ENCODE data around the gene EQTN. TPM values are rescaled to one million over a fixed set of nuclear protein-coding genes. Genes with fewer than 3 reads are reported as not detected.
"Not testable (repeated sequence)": the region's sequence is repeated elsewhere in the genome, so short reads cannot be mapped to it uniquely, and the experiment has no call there.

Gene EQTN
- total RNA-seq, 4 donors from 2014 or later = 2.7 TPM; not detected in 3

GRCh38 chr9:27247756-27248155, 49.2 kb downstream of the EQTN start:
- Histone ChIP-seq H3K9me3 (no peaks in the 10 kb centered on the region), H3K4me1 (no peaks in the 10 kb centered on the region), H3K27me3 (no peaks in the 10 kb centered on the region), H3K4me3 (no peak overlapping the region), H3K36me3 (no peaks in the 10 kb centered on the region), H3K27ac (no peak overlapping the region)
- 17 to 22% methylated on average over 2 of the region's 2 CpGs for WGBS, 2 donors
- peak in 1 of 2 donors; percentile 28 for DNase-seq (ENCODE audit: low spot score in 2 of 2)
- TF ChIP-seq CTCF (IDR thresholded peaks at IDR 0.05) = peak in 4 of 5 experiments; percentile 9 to 40 (median 25)
- no peak for TF ChIP-seq EP300 (IDR thresholded peaks at IDR 0.05)
- TF ChIP-seq POLR2A (IDR thresholded peaks at IDR 0.05) = no peak

- not testable (repeated sequence) for H3K4me3 ChIP-seq; H3K4me1 ChIP-seq; H3K36me3 ChIP-seq; H3K27ac ChIP-seq; DNase-seq (ENCODE audit: low spot score in 2 of 2); H3K27me3 ChIP-seq
- WGBS, 2 donors = 83 to 89% methylated on average over 12 of the region's 12 CpGs
- peaks cover 0 to 37% (median 9%) of the 10 kb centered on the region in 4 donors for H3K9me3 ChIP-seq
Observed at GRCh38 chr9:27239648-27240047, 57.3 kb downstream of the EQTN start.

Other genes with a start within 250 kb of the EQTN start
- gene TEK, start 187.9 kb downstream of the EQTN start, total RNA-seq = 10 to 100 TPM in 3 of 4 donors, 1 to 10 TPM in 1; 9.8 to 20.0 (median 16.7) TPM
- not detected for gene IFNK, start 227.1 kb upstream of the EQTN start, total RNA-seq
- gene MOB3B, start 232.7 kb upstream of the EQTN start, total RNA-seq = 10 to 100 TPM; 16.2 to 23.7 (median 19.7) TPM

Measured in tibial nerve (tissue), 4 donors.